HFF-Myc (cell line): ENCODE data around the gene SERINC3.

Source experiments
- DNase-seq: peaks from one replicate; pipeline ENCODE4 v3.0.0-alpha.2; 2011; ENCODE audit warnings: low read depth; ENCODE audit errors: extremely low read depth
- H3K4me3 ChIP-seq: replicated peaks from 2 replicates; pipeline ENCODE4 v1.5.1; 2011; ENCODE audit warnings: low read depth, mild to moderate bottlenecking, control low read depth, low read length
- CTCF ChIP-seq: IDR thresholded peaks from 2 replicates; pipeline ENCODE4 v1.5.1; 2012; ENCODE audit warnings: mild to moderate bottlenecking, low read depth, low read length, control low read depth; ENCODE audit errors: missing control alignments

The SERINC3 gene

GRCh38 chr20:44463466-44463865 lies 58.4 kb downstream of the SERINC3 start:
- no peak overlapping the region for H3K4me3 ChIP-seq
- DNase-seq, result no peak
- no peak for TF ChIP-seq CTCF

GRCh38 chr20:44461803-44462174 lies 60.1 kb downstream of the SERINC3 start:
- DNase-seq, result no peak
- no peak overlapping the region for H3K4me3 ChIP-seq
- TF ChIP-seq CTCF, result no peak

GRCh38 chr20:44461142-44461802 lies 60.6 kb downstream of the SERINC3 start:
- no peak overlapping the region for H3K4me3 ChIP-seq
- no peak for TF ChIP-seq CTCF
- DNase-seq, result no peak

- peak; percentile 27 for TF ChIP-seq CTCF
- no peak overlapping the region for H3K4me3 ChIP-seq
- DNase-seq, result no peak
Observed at GRCh38 chr20:44460795-44461141, 61.1 kb downstream of the SERINC3 start.

GRCh38 chr20:44459271-44459670 lies 62.6 kb downstream of the SERINC3 start:
- H3K4me3 ChIP-seq, result no peak overlapping the region
- no peak for TF ChIP-seq CTCF

GRCh38 chr20:44457016-44457415 lies 64.9 kb downstream of the SERINC3 start:
- H3K4me3 ChIP-seq, result no peak overlapping the region
- no peak for TF ChIP-seq CTCF
- DNase-seq, result no peak

More at GRCh38 chr20:44459271-44459670, 62.6 kb downstream of the SERINC3 start:
- DNase-seq, result no peak

GRCh38 chr20:44456611-44457010 lies 65.3 kb downstream of the SERINC3 start:
- no peak for TF ChIP-seq CTCF
- H3K4me3 ChIP-seq, result no peak overlapping the region
- no peak for DNase-seq
